Measurements from ENCODE around the gene LRRC46. TPM values are rescaled to one million over a fixed set of nuclear protein-coding genes. Genes with fewer than 3 reads are reported as not detected.

LRRC46 gene
- total and polyA plus RNA-seq, 2 of the 13 experiments (the other 11 are each of a cell fraction or from before 2014, with no cell fraction given) = 0.09 TPM

- TF ChIP-seq ZBTB4 (CRISPR knock-in tag; IDR thresholded peaks at IDR 0.05; ENCODE audit: borderline replicate concordance) (no peak), ZNF263 (CRISPR knock-in tag; IDR thresholded peaks at IDR 0.05) (peak; percentile 92), RBAK (CRISPR knock-in tag; IDR thresholded peaks at IDR 0.05) (no peak), SNRNP70 (IDR thresholded peaks at IDR 0.05; ENCODE audit: low read depth, low read length) (no peak), MXD4 (CRISPR knock-in tag; IDR thresholded peaks at IDR 0.05) (peak; percentile 64; the same call in 1 of the 2 replicates), ZNF879 (CRISPR knock-in tag; IDR thresholded peaks at IDR 0.05) (no peak), MED1 (CRISPR knock-in tag; IDR thresholded peaks at IDR 0.05) (peak; percentile 22; the same call in 1 of the 2 replicates), KDM3A (CRISPR knock-in tag; IDR thresholded peaks at IDR 0.05; ENCODE audit: low read depth) (peak; percentile 46; the same call in 1 of the 2 replicates), ZNF33B (CRISPR knock-in tag; IDR thresholded peaks at IDR 0.05) (peak; percentile 26; the same call in 1 of the 2 replicates), ZNF253 (CRISPR knock-in tag; IDR thresholded peaks at IDR 0.05; ENCODE audit: borderline replicate concordance) (0 out of 2 replicates have a peak, but pooled peaks have one; percentile 36), IRF1 (CRISPR knock-in tag; IDR thresholded peaks at IDR 0.05; ENCODE audit: low read depth) (no peak)
- TF ChIP-seq, protein P1, sequence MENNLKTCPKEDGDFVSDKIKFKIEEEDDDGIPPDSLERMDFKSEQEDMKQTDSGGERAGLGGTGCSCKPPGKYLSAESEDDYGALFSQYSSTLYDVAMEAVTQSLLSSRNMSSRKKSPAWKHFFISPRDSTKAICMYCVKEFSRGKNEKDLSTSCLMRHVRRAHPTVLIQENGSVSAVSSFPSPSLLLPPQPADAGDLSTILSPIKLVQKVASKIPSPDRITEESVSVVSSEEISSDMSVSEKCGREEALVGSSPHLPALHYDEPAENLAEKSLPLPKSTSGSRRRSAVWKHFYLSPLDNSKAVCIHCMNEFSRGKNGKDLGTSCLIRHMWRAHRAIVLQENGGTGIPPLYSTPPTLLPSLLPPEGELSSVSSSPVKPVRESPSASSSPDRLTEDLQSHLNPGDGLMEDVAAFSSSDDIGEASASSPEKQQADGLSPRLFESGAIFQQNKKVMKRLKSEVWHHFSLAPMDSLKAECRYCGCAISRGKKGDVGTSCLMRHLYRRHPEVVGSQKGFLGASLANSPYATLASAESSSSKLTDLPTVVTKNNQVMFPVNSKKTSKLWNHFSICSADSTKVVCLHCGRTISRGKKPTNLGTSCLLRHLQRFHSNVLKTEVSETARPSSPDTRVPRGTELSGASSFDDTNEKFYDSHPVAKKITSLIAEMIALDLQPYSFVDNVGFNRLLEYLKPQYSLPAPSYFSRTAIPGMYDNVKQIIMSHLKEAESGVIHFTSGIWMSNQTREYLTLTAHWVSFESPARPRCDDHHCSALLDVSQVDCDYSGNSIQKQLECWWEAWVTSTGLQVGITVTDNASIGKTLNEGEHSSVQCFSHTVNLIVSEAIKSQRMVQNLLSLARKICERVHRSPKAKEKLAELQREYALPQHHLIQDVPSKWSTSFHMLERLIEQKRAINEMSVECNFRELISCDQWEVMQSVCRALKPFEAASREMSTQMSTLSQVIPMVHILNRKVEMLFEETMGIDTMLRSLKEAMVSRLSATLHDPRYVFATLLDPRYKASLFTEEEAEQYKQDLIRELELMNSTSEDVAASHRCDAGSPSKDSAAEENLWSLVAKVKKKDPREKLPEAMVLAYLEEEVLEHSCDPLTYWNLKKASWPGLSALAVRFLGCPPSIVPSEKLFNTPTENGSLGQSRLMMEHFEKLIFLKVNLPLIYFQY (CRISPR knock-in tag; IDR thresholded peaks at IDR 0.05; ENCODE audit: borderline replicate concordance) = 0 out of 2 replicates have a peak, but pooled peaks have one; percentile 41
- TF ChIP-seq, protein P2, sequence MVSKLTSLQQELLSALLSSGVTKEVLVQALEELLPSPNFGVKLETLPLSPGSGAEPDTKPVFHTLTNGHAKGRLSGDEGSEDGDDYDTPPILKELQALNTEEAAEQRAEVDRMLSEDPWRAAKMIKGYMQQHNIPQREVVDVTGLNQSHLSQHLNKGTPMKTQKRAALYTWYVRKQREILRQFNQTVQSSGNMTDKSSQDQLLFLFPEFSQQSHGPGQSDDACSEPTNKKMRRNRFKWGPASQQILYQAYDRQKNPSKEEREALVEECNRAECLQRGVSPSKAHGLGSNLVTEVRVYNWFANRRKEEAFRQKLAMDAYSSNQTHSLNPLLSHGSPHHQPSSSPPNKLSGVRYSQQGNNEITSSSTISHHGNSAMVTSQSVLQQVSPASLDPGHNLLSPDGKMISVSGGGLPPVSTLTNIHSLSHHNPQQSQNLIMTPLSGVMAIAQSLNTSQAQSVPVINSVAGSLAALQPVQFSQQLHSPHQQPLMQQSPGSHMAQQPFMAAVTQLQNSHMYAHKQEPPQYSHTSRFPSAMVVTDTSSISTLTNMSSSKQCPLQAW (CRISPR knock-in tag; IDR thresholded peaks at IDR 0.05) = peak; percentile 79
- TF ChIP-seq, protein P3, sequence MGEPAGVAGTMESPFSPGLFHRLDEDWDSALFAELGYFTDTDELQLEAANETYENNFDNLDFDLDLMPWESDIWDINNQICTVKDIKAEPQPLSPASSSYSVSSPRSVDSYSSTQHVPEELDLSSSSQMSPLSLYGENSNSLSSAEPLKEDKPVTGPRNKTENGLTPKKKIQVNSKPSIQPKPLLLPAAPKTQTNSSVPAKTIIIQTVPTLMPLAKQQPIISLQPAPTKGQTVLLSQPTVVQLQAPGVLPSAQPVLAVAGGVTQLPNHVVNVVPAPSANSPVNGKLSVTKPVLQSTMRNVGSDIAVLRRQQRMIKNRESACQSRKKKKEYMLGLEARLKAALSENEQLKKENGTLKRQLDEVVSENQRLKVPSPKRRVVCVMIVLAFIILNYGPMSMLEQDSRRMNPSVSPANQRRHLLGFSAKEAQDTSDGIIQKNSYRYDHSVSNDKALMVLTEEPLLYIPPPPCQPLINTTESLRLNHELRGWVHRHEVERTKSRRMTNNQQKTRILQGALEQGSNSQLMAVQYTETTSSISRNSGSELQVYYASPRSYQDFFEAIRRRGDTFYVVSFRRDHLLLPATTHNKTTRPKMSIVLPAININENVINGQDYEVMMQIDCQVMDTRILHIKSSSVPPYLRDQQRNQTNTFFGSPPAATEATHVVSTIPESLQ (CRISPR knock-in tag; conservative IDR thresholded peaks at IDR 0.05) = no peak
Observed at GRCh38 chr17:47821424-47822391, 9.8 kb upstream of the LRRC46 start, which contains the start of gene OSBPL7 (continued).

All from HepG2 (cell line).